ENCODE measurements around the gene BMP4. TPM values are rescaled to one million over a fixed set of nuclear protein-coding genes. Genes with fewer than 3 reads are reported as not detected.

Gene BMP4
- total and polyA plus RNA-seq, 2 of the 13 experiments (the other 11 are each of a cell fraction or from before 2014, with no cell fraction given), result 56.4 to 169 TPM

- TF ChIP-seq ZNF646 (CRISPR knock-in tag; IDR thresholded peaks at IDR 0.05), result peak; percentile 66; the same call in 1 of the 2 replicates
- no peak for TF ChIP-seq MNT (IDR thresholded peaks at IDR 0.05)
- no peak for TF ChIP-seq ZNF770 (CRISPR knock-in tag; IDR thresholded peaks at IDR 0.05)
- no peak for TF ChIP-seq DNMT1 (CRISPR knock-in tag; IDR thresholded peaks at IDR 0.05)
- TF ChIP-seq NCOR1 (IDR thresholded peaks at IDR 0.05; ENCODE audit: borderline replicate concordance, low read length), result peak; percentile 44
- peak; percentile 51; the same call in 1 of the 2 replicates for TF ChIP-seq PHF21A (CRISPR knock-in tag; IDR thresholded peaks at IDR 0.05)
- no peak for TF ChIP-seq LCORL (IDR thresholded peaks at IDR 0.05)
- TF ChIP-seq LCORL (CRISPR knock-in tag; IDR thresholded peaks at IDR 0.05), result peak; percentile 56
- peak; percentile 16; the same call in 1 of the 2 replicates for TF ChIP-seq HNF1A (IDR thresholded peaks at IDR 0.05; ENCODE audit: low read depth)
- peak; percentile 40; the same call in 1 of the 2 replicates for TF ChIP-seq HNF1A (CRISPR knock-in tag; IDR thresholded peaks at IDR 0.05; ENCODE audit: borderline replicate concordance)
- TF ChIP-seq CEBPG (CRISPR knock-in tag; IDR thresholded peaks at IDR 0.05), result peak; percentile 69; the same call in 1 of the 2 replicates
- TF ChIP-seq STAG1 (CRISPR knock-in tag; IDR thresholded peaks at IDR 0.05), result peak; percentile 19; the same call in 1 of the 2 replicates
- no peak for TF ChIP-seq CHD4 (IDR thresholded peaks at IDR 0.05; ENCODE audit: borderline replicate concordance, low read length)
- TF ChIP-seq NRL (CRISPR knock-in tag; IDR thresholded peaks at IDR 0.05; ENCODE audit: borderline replicate concordance), result no peak
- peak; percentile 17; the same call in 1 of the 2 replicates for TF ChIP-seq ZKSCAN8 (CRISPR knock-in tag; IDR thresholded peaks at IDR 0.05; ENCODE audit: borderline replicate concordance)
Observed at GRCh38 chr14:53942970-53943750, 13.5 kb downstream of the BMP4 start (continued).

Data from HepG2 (cell line).